Measurements from ENCODE around the gene ADSS1.

GRCh38 chr14:104788873-104789663 lies 65.0 kb downstream of the ADSS1 start:
- TF ChIP-seq CTCF (IDR thresholded peaks at IDR 0.05; ENCODE audit: low read length) (no peak), EZH2 (IDR thresholded peaks at IDR 0.05; ENCODE audit: borderline replicate concordance, low read length) (no peak)
